B cell (primary cell): ENCODE results near the gene NKX6-1. TPM values are rescaled to one million over a fixed set of nuclear protein-coding genes. Genes with fewer than 3 reads are reported as not detected.

Source experiments
- ATAC-seq: fragments of 200-7000 bp; cut with Tn5 transposase; one replicate; pipeline ENCODE4 v1.10.0; 2021; ENCODE audit warnings: low read depth, mild to moderate bottlenecking, moderate number of reproducible peaks, moderate library complexity
- CTCF ChIA-PET: fragments of 350-600 bp; sonication (Branson Sonifier 250); formaldehyde crosslinking; loops from one replicate; lab custom pipeline; 2021; ENCODE audit warnings: antibody characterized with exemption, inconsistent platforms; lab: Charles Lee
- POLR2A ChIA-PET: fragments of 350-600 bp; sonication (Branson Sonifier 250); formaldehyde crosslinking; loops from one replicate; lab custom pipeline; 2021; ENCODE audit warnings: antibody characterized with exemption; lab: Charles Lee
- DNase-seq: peaks from one replicate; pipeline ENCODE4 v3.0.0; 2013
- H2AFZ ChIP-seq: 2 replicates; pipeline ENCODE4 v1.6.1; 2012; ENCODE audit warnings: mild to moderate bottlenecking, low read depth, low read length; ENCODE audit not compliant: insufficient read depth, poor library complexity, severe bottlenecking
- H3K27ac ChIP-seq, 2 donors: 1 replicate in 1 of 2; 2 replicates in 1 of 2; pipeline ENCODE4 v1.5.1; 2012 to 2013; ENCODE audit warnings: low read length in 2 of 2, mild to moderate bottlenecking in 2 of 2, moderate library complexity in 1 of 2
- H3K27me3 ChIP-seq, 4 experiments: fragments of 200-600 bp in 1 of 4; sonication (generic) in 1 of 4; replicated peaks in 1 of 4; 1 replicate in 2 of 4; 2 replicates in 2 of 4; pipeline versions ENCODE4 v1.6.1 to v1.7.0; 2013 to 2016; ENCODE audit warnings: low read length in 3 of 4, mild to moderate bottlenecking in 2 of 4, mixed read lengths in 1 of 4, moderate library complexity in 1 of 4; ENCODE audit not compliant: insufficient read depth in 4 of 4, control insufficient read depth in 3 of 4; ENCODE audit errors: control extremely low read depth in 1 of 4
- H3K36me3 ChIP-seq, 2 experiments: replicated peaks in 1 of 2; 1 replicate in 1 of 2; 2 replicates in 1 of 2; pipeline versions ENCODE4 v1.6.1 to v1.7.1; 2013; ENCODE audit warnings: low read length in 1 of 2; ENCODE audit not compliant: insufficient read depth in 2 of 2, control insufficient read depth in 1 of 2; ENCODE audit errors: control extremely low read depth in 1 of 2, extremely low read depth in 1 of 2
- H3K4me1 ChIP-seq, 2 donors: fragments of 200-600 bp in 1 of 2; sonication (generic) in 1 of 2; 1 replicate in 1 of 2; 2 replicates in 1 of 2; pipeline versions ENCODE4 v1.5.1 to v1.6.1; 2013 to 2017; ENCODE audit warnings: low read length in 2 of 2; ENCODE audit not compliant: control insufficient read depth in 2 of 2, insufficient read depth in 2 of 2
- H3K4me2 ChIP-seq: replicated peaks from 2 replicates; pipeline ENCODE3; 2012; ENCODE audit warnings: mild to moderate bottlenecking, low read depth, low read length; ENCODE audit not compliant: poor library complexity, severe bottlenecking
- H3K4me3 ChIP-seq, 5 experiments: fragments of 200-600 bp in 1 of 5; sonication (generic) in 1 of 5; 1 replicate in 3 of 5; 2 replicates in 2 of 5; pipeline versions ENCODE4 v1.5.1 to v1.7.0; 2011 to 2016; ENCODE audit warnings: low read length in 4 of 5, mild to moderate bottlenecking in 4 of 5, low read depth in 2 of 5, control low read depth in 1 of 5, moderate library complexity in 1 of 5; ENCODE audit not compliant: insufficient read depth in 1 of 5; ENCODE audit errors: control extremely low read depth in 1 of 5, extremely low read depth in 1 of 5
- H3K79me2 ChIP-seq: fragments of 200-600 bp; sonication (generic); one replicate; pipeline ENCODE4 v1.6.0; 2016; ENCODE audit warnings: low read length; ENCODE audit not compliant: control insufficient read depth, insufficient read depth
- H3K9ac ChIP-seq: fragments of 200-600 bp; sonication (generic); 2 replicates; pipeline ENCODE4 v1.6.1; 2017; ENCODE audit warnings: mild to moderate bottlenecking, low read length, moderate library complexity
- H3K9me3 ChIP-seq, 3 donors: one replicate each; pipeline versions ENCODE4 v1.6.1 to v1.7.1; 2013; ENCODE audit warnings: low read length in 2 of 3; ENCODE audit not compliant: control insufficient read depth in 2 of 3, insufficient read depth in 1 of 3; ENCODE audit errors: control extremely low read depth in 1 of 3
- H4K20me1 ChIP-seq: 2 replicates; pipeline ENCODE4 v1.6.0; 2012; ENCODE audit warnings: mild to moderate bottlenecking, low read length; ENCODE audit not compliant: insufficient read depth, control insufficient read depth, poor library complexity, severe bottlenecking
- H3K27ac Mint-ChIP-seq: one replicate; pipeline ENCODE4 v1.8.0; 2021; ENCODE audit warnings: mixed read lengths
- H3K27me3 Mint-ChIP-seq: one replicate; pipeline ENCODE4 v1.8.0; 2021; ENCODE audit warnings: mixed read lengths
- H3K4me1 Mint-ChIP-seq: one replicate; pipeline ENCODE4 v1.8.0; 2021; ENCODE audit warnings: mixed read lengths
- H3K4me3 Mint-ChIP-seq: one replicate; pipeline ENCODE4 v1.8.0; 2021; ENCODE audit warnings: mixed read lengths
- H3K9me3 Mint-ChIP-seq: one replicate; pipeline ENCODE4 v1.8.0; 2022; ENCODE audit warnings: mixed read lengths; ENCODE audit not compliant: insufficient read depth
- EZH2 ChIP-seq: IDR thresholded peaks from 2 replicates; pipeline ENCODE4 v1.6.1; 2012; ENCODE audit warnings: borderline replicate concordance, low read depth, mild to moderate bottlenecking, moderate library complexity, low read length; ENCODE audit not compliant: insufficient read depth, poor library complexity, severe bottlenecking
- WGBS: methylation state at CpG from one replicate; pipeline ENCODE4 v1.1.5; 2013; ENCODE audit warnings: missing lambda C conversion rate; ENCODE audit not compliant: insufficient coverage; 5-methylcytosine and 5-hydroxymethylcytosine counted together
- intact Hi-C: fragments of 100-400 bp; cut with micrococcal nuclease; formaldehyde crosslinking; loops from one replicate; pipeline ENCODE4 v1.10.0; 2022
- polyA plus RNA-seq: library from polyadenylated mRNA; depleted of rRNA; stranded (reverse); fragments of >200 nt; gene quantifications from 2 replicates; pipeline ENCODE4 v1.2.3, GENCODE V29; 2012
- total RNA-seq, 2 donors: library from RNA; stranded (reverse); fragments of 120-200 nt in 1 of 2; gene quantifications; 1 replicate in 1 of 2; 2 replicates in 1 of 2; pipeline versions ENCODE4 v1.2.3 to v1.2.4, GENCODE V29; 2013 to 2022
- TF ChIP-seq, protein P1 (sequence below): fragments of 200-600 bp; IDR thresholded peaks from one replicate; pipeline ENCODE4 v1.8.0; 2022; ENCODE audit warnings: antibody characterized with exemption, mild to moderate bottlenecking

The NKX6-1 gene
- total and polyA plus RNA-seq, 2 donors (not counting 1 experiment from before 2014, with no cell fraction given), result not detected

DNA sequence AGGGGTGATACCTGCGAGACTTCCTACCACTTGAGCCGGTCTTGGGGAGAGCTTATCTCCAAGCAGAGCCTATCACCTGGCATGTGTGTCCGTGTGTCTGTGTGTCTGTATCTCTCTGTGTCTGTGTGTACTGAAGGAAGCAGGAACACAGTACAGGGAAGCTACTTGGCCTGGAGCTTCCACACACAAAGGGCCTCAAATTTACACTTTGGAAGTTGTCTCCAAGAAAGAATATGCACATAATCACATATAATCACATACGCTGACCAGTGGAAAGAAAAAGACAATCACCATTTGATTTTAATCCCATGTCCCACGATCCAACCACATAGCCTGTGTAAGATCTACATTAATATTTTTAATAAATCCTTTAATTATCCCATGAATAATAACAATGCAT, 13.2 kb upstream of the NKX6-1 start:
- intact Hi-C loops, result no loop called here
- Mint-ChIP-seq H3K27me3 (peaks cover 47% of the 10 kb centered on the region), H3K27ac (no peak overlapping the region), H3K4me1 (no peaks in the 10 kb centered on the region), H3K4me3 (no peak overlapping the region), H3K9me3 (no peaks in the 10 kb centered on the region)
- no peak for DNase-seq
- Histone ChIP-seq H3K4me2 (no peak overlapping the region), H3K9me3 (no peaks in the 10 kb centered on the region), H3K9ac (no peak overlapping the region), H4K20me1 (no peaks in the 10 kb centered on the region), H3K79me2 (no peaks in the 10 kb centered on the region), H3K27me3 (peaks cover 0 to 31% (median 13%) of the 10 kb centered on the region in 4 experiments), H3K36me3 (no peaks in the 10 kb centered on the region), H3K4me3 (no peak overlapping the region), H3K4me1 (no peaks in the 10 kb centered on the region), H3K27ac (no peak overlapping the region), H2AFZ (no peak overlapping the region)
- TF ChIP-seq EZH2, result no peak
- TF ChIP-seq, protein P1, sequence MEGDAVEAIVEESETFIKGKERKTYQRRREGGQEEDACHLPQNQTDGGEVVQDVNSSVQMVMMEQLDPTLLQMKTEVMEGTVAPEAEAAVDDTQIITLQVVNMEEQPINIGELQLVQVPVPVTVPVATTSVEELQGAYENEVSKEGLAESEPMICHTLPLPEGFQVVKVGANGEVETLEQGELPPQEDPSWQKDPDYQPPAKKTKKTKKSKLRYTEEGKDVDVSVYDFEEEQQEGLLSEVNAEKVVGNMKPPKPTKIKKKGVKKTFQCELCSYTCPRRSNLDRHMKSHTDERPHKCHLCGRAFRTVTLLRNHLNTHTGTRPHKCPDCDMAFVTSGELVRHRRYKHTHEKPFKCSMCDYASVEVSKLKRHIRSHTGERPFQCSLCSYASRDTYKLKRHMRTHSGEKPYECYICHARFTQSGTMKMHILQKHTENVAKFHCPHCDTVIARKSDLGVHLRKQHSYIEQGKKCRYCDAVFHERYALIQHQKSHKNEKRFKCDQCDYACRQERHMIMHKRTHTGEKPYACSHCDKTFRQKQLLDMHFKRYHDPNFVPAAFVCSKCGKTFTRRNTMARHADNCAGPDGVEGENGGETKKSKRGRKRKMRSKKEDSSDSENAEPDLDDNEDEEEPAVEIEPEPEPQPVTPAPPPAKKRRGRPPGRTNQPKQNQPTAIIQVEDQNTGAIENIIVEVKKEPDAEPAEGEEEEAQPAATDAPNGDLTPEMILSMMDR, result no peak
- ChIA-PET CTCF (no interaction called here), POLR2A (no interaction called here)
- ATAC-seq, result no peak
- WGBS, result 33% methylated on average over 1 of the region's 5 CpGs

DNA sequence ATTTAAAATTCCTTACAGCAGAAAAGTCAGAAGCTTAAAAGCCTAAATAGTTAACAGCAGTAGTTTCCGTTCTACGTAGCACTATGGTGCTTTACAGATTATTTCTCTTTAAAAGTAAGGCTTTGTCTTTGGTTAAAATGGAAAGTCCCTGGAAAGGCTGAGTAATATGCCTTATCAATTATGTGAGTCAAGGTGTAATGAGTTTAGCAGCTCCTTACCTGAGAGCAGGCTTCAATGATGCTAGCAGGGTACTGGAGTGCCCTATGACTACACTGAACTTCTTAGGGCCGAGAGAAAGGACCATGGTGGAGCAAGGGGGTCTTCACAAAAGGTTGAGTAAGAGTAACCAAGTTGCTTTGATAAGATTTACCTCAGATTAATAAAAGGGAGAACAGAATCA, 12.6 kb upstream of the NKX6-1 start:
- H3K27ac ChIP-seq, result no peak overlapping the region
- intact Hi-C loops, result no loop called here
- TF ChIP-seq EZH2, result no peak
- TF ChIP-seq, protein P1, result no peak
- no peaks in the 10 kb centered on the region for H3K79me2 ChIP-seq
- no peak overlapping the region for H3K4me2 ChIP-seq
- DNase-seq (no peak), ATAC-seq (no peak)
- Mint-ChIP-seq H3K27ac (no peak overlapping the region), H3K4me1 (no peaks in the 10 kb centered on the region), H3K9me3 (no peaks in the 10 kb centered on the region), H3K4me3 (no peak overlapping the region), H3K27me3 (peaks cover 45% of the 10 kb centered on the region)
- H3K27me3 ChIP-seq, result peaks cover 0 to 33% (median 13%) of the 10 kb centered on the region in 4 experiments
- H2AFZ ChIP-seq, result no peak overlapping the region
- ChIA-PET CTCF (no interaction called here), POLR2A (no interaction called here)
- no peaks in the 10 kb centered on the region for H4K20me1 ChIP-seq
- H3K36me3 ChIP-seq, result no peaks in the 10 kb centered on the region
- H3K4me3 ChIP-seq, result no peak overlapping the region
- H3K4me1 ChIP-seq, result no peaks in the 10 kb centered on the region
- WGBS, result no CpG with 5 or more reads among the region's 3 CpGs
- no peaks in the 10 kb centered on the region for H3K9me3 ChIP-seq
- no peak overlapping the region for H3K9ac ChIP-seq
